Stimulated activated CD8-positive, alpha-beta memory T cell treated with anti-CD3 and anti-CD28 coated beads, Interleukin-15, amount 100 ng/mL, for 1 hour (primary cell): Measurements from ENCODE around the gene WDCP.
"Not testable (repeated sequence)": the region's sequence is repeated elsewhere in the genome, so short reads cannot be mapped to it uniquely, and the experiment has no call there.

Source experiments
- DNase-seq: peaks from one replicate; pipeline ENCODE4 v3.0.0-alpha.2; 2020; ENCODE audit warnings: low read depth

The WDCP gene, protein sequence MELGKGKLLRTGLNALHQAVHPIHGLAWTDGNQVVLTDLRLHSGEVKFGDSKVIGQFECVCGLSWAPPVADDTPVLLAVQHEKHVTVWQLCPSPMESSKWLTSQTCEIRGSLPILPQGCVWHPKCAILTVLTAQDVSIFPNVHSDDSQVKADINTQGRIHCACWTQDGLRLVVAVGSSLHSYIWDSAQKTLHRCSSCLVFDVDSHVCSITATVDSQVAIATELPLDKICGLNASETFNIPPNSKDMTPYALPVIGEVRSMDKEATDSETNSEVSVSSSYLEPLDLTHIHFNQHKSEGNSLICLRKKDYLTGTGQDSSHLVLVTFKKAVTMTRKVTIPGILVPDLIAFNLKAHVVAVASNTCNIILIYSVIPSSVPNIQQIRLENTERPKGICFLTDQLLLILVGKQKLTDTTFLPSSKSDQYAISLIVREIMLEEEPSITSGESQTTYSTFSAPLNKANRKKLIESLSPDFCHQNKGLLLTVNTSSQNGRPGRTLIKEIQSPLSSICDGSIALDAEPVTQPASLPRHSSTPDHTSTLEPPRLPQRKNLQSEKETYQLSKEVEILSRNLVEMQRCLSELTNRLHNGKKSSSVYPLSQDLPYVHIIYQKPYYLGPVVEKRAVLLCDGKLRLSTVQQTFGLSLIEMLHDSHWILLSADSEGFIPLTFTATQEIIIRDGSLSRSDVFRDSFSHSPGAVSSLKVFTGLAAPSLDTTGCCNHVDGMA

DNA sequence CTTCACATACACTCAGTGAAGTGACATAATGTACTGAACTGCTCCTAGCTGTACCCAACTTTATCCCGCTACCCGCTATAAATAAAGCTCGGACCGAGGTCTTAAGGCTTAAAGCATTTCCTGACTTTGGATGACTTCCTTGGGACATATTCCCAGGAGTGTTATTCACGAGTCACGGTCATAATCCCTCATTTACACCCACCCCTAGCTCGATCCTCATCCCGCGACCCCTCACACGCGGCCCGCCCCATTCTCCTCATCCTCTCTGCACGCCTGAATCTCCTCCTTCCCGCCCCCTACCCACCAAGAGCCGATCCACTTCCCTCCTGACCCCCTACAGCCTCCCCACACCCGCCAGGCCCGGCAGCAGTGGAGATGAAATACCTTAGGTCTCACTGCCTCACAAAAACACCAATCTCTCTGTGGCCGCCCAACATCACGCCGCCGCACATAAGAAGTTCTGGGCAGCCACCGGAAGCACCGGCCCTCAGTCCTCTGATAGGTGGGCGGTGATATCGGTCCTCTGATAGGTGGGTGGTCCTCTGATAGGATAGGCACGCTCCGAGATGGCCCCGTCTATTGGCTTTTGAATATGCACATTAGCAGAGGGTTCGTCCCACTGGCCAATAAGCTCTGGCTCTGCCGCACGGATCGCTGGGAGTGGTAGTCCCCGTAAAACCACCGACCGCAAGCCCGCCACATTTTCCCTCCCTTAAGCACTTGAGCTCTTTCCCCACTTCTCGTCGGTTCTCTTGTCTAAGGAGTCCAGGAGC is at the start of gene WDCP:
Gene WDCP (minus strand): TSS at position 462 of the 773 bp plus-strand sequence. CDS start 7,897 bp downstream, outside the sequence.
- peak; percentile 89 for DNase-seq

- not testable (repeated sequence) for DNase-seq
Measured at GRCh38 chr2:24095171-24095677, 48.0 kb upstream of the WDCP start.

DNA sequence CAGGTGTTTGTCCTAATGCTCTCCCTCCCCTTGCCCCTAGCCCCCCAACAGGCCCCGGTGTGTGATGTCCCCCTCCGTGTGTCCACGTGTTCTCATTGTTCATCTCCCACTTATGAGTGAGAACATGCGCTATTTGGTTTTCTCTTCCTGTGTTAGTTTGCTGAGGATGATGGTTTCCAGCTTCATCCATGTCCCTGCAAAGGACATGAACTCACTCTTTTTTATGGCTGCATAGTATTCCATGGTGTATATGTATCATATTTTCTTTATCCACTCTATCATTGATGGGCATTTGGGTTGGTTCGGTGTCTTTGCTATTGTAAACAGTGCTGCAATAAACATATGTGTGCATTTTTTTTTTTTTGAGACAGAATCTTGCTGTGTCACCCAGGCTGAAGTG is 46.1 kb upstream of the WDCP start:
- DNase-seq: not testable (repeated sequence)

DNA sequence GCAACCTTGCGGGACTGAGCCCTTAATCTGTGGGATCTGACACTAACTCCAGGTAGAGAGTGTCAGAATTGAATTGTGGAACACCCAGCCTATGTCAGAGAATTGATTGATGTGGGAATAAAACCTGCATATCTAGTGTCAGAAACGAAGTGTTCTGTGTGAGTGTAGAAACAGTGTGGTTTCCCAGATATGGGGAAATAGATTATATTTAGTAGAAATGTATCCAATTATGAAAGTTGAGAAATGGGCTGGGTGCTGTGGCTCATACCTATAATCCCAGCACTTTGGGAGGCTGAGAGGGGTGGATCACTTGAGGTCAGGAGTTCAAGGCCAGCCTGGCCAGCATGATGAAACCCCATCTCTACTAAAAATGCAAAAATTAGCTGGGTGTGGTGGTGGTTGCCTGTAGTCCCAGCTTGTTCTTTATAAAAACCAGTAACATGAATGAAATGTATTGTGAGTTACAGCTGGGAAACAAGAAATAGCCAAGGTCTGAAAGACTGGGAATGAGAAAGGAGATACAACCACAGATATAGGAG is 41.7 kb upstream of the WDCP start:
- no peak for DNase-seq

- DNase-seq: no peak
Measured at GRCh38 chr2:24087032-24087431, 39.8 kb upstream of the WDCP start.

DNA sequence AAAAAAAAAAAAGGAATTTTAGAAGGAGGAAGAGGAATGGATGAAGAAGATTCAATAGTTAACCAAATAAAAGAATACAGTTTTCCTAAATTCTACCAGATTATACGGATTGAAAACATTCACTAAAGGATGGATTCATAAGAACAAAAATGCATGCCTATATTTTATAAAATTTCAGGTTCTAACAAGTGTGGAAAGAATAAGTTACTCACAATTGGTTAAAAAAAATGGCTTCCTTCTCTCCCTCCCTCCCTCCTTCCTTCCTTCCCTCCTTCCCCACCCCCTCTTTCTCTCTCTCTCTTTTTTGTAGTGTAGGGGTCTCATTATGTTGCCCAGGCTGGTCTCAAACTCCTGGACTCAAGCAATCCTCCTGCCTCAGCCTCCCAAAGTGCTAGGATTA is 39.0 kb upstream of the WDCP start:
- DNase-seq: no peak

DNA sequence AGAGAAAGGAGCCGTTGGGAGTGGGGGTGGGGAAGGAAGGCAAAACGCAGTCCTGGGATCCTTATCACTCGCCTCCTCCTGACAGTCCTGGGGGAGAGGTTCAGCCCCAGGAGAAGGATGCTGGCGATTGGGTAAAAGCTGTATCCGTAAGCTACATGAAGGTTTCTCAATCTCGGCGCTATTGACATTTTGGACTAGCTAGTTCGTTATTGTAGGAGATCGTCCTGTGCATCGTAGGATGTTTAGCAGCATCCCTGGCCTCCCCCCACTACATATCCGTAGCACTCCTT is 38.0 kb upstream of the WDCP start:
- no peak for DNase-seq

DNA sequence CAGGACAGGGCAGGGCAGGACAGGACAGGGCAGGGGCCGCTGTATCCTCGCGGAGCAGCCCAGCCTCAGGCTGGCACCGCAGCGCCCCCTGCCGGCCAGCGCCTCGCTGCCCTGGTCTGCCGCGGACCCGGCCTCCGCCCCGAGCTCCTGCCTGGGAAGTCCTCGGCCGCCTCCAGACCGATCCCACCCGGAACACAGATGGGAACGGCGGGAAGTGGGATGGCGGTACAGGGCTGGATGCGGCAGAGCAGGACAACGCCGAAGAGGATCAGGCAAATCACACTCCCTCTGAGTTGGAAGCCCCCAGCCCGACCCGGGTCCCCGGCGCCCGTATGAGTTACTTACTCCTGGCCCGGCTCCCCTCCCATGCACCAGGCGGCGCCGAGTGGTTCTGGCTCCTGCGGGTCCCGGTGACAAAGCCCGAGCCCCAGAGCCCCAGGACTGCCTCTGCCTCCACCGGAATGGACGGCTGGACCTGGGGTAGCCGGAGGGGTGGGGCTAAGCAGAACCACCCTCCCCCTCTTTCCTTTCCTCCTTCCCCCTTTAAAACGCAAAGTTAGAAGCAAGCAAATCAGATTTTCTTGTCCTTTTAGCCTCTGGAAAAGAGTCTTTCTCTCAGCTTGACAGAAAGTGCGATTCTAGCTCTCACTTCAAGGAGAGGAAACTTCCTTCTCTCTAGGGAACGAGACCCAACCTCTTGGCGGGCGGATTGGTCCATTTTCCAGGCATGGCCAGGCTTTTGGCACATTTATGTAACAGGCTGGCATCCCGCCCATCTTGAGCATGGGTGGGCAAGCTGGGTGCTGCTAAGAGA is 37.4 kb upstream of the WDCP start, which contains the start of gene TP53I3:
Gene TP53I3 (minus strand): TSS at position 449 of the 814 bp plus-strand sequence. CDS start 508 bp downstream, outside the sequence.
- DNase-seq: peak; percentile 62

DNA sequence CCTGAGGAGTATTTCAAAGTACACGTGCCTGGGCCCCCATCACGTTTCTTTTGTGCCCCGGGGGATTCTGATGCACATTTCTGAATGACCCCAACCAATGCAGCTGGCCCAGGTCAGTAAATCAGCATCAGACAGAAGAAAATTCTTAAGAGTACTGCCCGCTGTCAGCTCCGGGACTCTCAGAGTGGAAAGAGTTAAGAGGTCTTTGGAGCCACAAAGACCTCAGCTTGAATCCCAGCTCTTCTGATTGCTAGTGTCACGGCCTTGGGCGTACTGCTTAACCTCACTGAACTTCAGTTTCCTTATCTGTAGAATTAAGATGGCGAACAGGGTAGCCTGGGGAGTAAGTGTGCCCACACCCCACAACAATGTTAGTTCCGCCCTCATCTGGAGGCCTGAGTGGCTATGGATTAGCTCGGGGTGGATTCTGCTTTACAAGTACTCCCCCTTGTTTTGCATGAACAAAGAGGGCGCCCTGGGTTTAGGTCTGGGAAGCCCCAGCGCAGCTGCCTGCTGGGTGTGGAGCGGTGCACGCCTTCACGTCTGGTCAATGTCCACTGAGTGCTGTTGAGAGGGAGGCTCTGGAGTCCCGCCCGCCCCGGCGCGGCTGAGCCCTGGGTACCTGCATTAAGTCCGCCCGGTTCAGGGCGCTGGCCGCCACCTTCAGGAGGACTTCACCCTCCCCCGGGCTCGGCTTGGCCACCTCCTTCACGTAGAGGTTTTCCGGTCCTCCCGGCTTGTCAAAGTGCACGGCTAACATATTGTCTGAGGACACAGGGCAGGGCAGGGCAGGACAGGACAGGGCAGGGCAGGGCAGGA is 36.6 kb upstream of the WDCP start:
- no peak for DNase-seq

- DNase-seq: no peak
Measured at GRCh38 chr2:24082787-24083566, 35.8 kb upstream of the WDCP start.

DNA sequence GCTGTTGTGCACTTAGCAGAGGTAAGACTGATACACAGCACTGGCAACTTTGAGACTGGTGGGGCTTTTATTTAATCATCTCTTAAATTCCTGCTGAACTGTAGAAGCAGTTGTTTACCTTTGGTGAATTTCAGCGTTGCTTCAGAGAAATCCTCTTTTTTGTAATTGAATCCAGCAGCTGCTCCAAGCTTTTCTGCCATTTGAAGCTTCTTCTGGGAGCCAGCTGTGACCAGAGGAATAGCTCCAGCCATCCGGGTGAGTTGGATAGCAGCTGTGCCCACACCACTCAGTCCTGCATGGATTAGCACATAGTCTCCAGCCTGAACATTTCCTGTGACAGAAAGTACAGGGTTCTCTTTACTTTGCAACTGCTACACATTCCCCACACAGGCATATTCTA is 33.5 kb upstream of the WDCP start:
- DNase-seq: no peak

DNA sequence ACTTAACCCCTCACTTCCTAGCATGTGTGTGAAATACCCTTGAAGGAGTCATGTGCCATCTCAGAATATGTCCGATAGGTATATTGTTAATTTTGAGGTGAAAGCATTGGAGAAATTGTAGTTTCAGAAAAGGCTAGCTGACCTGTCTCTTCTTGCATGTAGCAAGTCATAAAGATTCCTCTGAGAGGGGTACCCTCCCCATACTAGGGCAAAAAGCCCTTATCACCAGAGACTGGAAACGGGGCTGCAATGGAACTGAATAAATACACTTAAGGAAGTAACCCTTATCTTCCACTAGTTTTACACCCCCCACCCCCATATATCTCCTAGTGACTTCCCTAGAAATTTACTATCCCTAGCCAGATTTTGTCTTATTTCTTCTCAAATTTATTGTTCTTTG is 30.7 kb upstream of the WDCP start:
- DNase-seq: no peak

DNA sequence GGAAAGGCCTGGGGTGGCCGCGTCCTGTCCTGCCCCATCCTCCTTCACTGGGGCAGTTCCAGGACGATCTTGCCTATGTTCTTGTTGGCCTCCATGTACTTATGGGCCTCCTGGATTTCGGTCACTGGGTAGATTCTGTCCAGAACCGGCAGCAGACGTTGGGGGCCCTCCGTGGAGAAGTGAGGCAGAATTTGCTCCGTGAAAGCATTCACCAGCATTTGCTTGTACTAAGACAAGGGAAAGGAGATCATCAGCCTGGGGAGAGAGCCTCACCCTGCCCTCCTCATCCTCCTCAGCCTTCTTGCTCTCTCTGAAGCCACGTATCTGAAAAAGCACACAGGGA is 30.3 kb upstream of the WDCP start:
- DNase-seq: no peak

DNA sequence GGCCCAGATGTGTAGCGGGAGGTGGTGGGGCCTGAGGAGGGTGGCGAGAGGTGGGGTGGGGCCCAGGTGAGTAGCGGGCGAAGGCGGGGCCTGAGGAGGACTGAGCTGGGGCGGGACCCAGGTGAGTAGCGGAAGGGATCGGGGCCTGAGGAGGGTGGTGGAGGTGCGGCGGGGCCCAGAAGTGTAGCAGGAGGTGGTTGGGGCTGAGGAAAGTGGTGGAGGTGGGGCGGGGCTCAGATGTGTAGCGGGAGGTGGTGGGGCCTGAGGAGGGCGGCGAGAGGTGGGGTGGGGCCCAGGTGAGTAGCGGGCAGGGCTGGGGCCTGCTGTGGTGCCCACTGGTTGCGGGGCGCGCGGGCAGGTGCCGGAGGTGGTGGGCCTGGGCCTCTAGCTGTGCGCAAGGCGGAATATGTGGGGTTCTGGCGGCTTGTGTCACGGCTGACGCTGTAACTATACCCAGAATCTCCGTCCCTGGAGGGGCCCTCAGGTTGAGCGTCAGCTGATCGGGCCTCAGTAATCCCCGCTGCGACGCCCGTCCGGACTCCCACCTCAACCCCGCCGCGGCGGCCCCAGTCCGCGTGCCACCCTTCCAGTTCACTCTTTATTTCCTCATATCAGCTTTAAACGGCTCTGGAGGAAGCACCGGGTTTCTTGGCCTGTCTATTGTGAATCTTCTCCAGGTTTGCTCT is 29.8 kb upstream of the WDCP start:
- no peak for DNase-seq

DNA sequence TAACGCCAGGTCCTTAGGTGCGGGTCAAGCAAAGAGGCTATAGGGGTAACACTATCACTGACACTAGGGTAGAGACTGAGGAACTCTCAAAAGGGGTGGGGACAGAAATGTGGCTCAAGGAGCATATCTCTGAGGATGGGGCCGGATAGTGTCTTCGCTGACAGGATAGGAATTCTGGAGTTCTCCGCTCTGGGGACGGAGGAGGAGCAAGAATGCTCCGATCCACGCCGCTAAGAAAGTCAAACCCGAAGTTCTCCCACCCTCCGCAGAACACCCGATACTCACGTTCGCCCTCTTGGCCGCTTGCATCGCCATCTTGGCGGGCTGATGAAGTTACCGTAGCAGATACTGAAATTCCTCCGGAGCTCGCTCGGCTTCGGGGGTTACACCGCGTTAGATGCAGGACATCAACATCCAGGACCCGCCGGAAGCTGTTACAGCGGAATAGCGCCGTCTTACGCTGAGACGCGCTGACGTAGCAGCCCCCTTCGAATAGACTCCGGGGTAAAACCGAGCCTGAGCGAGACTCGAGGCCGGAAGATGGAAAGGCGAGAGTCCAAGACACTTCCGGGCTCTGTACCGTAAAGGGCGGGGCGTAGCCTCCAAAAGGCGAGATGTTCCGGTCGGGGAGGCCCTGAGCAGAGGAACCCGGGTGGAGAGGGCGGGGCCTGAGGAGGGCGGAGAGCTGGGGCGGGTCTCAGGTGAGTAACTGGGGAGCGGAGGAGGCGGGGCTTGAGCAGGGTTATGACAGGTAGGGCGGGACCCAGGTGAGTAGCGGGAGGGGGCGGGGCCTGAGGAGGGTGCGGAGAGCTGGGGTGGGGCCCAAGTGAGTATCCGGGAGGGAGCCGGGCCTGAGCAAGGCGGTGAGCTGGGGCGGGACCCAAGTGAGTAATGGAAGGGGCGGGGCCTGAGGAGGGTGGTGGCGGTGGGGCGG is 29.0 kb upstream of the WDCP start, which contains the start of gene SF3B6:
Gene SF3B6 (minus strand): TSS at position 412 of the 934 bp plus-strand sequence. CDS start 97 bp downstream, at position 315.
- DNase-seq: peak; percentile 99

- DNase-seq: no peak
Measured at GRCh38 chr2:24075259-24075658, 28.1 kb upstream of the WDCP start.

DNA sequence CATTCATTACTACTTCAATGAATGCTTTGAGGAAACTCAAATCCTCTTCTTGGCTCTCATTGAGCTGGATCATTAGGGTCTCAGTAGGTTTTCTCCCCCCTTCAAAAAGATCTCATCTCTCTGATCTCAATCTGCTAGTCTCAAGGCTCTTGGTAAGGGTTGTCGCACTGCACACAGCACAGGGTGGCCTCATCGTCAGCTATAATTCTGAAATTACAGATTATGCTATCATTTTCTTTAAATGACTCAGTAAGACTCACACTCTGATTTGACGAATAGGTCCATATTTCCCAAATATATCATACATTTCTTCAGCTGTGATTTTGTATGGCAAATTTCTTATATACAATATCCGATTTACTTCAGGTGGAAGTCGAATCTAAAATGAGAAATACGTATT is 26.6 kb upstream of the WDCP start:
- DNase-seq: no peak

- DNase-seq: no peak
Measured at GRCh38 chr2:24072259-24072658, 25.1 kb upstream of the WDCP start.
